ENCODE results near the gene ITGA5.
A peak's percentile ranks its signal among the peaks of the same experiment; 100 is the strongest.

Gene ITGA5

DNA sequence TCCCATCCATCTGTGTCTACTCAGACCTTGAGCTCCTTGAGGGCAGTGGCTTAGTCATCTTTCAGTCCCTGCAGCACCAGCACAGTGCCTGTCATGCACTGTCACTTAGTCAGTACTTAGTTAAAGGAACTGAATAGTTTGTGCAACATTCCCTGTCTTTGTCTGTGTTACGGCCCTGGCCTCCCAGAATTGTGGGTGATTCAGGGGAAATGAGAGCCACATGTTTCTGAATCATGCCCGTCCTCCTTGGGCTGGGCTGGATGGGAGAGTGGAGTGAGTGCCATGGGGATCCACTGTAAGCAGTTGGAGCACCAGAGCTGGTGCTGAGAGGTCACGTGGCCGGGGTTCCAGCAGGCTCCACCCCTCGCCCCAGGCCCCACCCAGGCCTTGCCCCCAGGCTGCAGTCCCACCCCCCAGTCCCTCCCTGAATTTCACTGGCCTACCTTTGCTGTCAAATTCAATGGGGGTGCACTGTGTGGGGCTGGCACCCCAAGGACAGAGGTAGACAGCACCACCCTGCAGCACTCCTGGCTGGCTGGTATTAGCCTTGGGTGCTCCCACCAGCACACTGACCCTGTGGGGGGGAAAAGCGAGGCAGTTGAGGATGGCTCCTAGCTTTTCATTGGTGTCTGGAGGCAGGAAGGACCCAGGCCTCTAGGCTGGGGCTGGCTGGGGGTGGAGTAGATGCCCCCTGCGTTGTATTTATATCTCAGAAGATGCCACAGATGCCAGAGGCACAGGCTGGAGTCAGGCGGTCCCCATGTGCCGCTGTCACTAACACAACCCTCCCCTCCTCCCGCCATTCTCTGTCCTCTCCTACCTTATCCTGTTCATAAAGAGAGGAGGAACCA, 7.5 kb downstream of the ITGA5 start:
- no peak for DNase-seq (ENCODE audit: low read depth)

DNA sequence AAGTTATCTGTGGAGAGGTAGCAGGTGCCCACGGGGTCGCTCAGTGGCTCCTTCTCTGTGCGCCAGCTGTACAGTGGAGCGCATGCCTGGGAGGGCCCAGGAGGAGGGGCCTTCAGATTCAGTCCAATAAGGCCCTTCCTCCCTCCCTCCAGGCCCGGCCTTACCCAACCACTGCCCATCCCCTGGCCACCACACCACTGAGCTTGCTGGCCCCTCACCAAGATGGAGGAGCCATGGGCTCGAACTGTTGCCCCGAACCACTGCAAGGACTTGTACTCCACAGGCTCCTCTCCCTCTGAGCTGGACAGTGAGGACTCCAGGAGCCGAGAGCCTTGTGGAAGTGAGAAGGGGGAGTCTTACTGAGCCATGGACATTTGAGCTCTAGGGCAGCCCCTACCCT, 9.8 kb downstream of the ITGA5 start:
- DNase-seq (ENCODE audit: low read depth) = no peak

DNA sequence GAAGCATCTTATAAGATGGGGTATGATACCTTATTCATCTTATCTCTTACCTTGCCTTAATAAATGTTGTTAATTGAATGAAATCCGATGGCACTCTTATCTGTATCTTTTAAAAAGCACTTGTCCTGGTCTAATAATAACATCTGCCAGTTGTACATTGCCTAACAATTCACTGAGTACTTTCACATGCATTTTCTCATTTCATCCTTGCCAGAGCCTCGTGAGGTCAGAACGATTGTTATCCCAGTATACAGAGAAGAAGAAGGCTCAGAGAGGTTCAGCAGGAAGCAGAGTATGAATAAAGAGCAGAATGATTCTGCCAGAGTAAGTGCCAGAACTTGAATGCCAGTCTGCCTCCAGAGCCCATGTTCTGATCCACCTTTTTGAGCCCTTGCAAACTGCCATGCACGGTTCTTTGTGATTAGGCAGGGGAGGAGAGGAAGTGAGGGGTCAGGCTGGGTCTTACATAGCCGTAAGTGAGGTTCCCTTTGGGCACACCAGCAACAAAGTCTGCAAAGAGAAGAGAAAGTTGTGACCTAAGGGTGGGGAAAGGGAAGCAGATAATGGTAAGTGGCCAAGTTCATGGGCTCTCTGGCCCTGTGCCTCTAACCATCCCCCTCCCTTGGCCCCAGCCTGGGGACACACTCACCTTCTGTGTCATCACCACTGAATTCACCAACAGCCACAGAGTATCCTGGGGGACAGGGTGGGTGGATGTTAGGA, 11.7 kb downstream of the ITGA5 start:
- no peak for DNase-seq (ENCODE audit: low read depth)

DNA sequence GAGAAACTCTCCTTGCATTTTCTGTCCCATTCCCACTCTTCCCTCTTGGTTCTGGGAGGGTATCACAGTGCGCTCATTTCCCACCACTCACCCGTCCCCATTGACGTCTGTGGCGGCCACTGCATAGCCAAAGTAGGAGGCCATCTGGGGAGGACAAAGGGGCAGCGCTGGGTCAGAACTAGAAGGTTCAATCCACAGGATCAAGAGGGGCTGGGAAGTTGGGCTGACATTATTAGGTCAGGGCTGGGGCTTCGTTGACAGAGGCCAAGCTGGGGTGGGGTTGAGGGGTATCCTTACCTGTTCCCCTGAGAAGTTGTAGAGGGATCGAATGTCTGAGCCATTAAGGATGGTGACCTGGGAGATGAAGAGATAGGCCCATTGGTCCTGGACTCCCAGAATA, 13.5 kb downstream of the ITGA5 start:
- no peak for DNase-seq (ENCODE audit: low read depth)

DNA sequence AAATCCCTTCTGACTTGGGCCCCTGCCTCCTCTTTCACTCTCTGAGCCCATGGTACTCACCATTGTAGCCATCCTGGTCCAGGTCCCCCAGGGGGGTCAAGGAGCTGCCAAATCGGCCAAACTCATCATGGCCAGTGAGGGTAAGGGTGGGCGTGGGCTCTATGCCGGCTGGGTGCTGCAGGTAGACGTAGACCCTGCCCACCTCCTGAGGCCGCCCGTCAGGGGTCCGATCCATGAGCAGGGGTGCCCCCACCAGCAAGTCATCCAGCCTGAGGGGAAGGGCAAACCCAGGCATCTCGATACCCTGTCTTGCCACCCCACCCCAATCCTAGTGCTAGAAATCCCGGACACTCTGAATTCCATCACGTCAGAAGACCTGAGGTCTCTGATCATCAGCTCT, 14.0 kb downstream of the ITGA5 start:
- no peak for DNase-seq (ENCODE audit: low read depth)

DNA sequence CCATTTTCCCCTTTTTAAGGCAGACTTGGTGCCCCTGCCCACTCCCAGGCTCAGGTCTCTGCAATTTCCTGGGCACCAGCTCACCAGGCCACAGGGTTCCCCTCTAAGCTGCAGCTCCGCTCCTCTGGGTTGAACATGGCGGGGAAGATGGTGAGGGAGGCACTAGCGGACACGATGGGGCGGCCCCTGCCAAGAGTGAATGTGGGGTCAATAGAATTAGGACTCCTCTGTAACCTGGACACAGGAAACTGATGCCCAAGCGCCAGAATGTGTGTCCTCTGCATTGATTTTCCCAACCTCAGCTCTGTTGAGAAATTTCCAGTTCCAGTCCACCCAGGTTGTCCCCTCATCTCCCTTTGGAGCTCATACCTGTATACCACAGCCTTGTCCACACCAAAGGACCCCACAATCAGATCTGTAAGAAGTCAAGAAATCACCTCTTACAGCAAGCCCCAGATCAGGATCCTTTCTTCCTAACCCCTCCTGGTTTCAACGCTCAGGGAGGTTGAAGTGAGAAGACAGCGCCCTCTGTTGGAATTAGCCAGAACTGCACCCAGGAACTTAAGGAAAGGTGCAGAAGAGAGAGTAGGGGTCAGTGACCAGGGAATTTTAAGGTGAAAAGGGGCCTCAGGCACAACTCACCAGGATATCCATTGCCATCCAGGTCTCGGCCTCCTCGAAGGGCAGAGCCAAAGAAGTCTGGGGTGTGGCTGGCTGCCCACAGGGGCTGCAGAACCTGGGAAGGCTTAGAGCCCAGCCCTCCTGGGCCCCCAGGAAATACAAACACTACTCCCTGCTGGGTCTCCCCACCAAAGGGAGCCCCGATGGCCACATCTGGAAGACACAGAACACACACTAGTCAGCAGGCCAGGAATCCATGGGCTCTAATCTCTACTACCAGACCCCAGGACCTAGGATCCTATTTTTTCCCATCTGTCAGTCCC, 14.7 kb downstream of the ITGA5 start:
- peak; percentile 49 for DNase-seq (ENCODE audit: low read depth)

DNA sequence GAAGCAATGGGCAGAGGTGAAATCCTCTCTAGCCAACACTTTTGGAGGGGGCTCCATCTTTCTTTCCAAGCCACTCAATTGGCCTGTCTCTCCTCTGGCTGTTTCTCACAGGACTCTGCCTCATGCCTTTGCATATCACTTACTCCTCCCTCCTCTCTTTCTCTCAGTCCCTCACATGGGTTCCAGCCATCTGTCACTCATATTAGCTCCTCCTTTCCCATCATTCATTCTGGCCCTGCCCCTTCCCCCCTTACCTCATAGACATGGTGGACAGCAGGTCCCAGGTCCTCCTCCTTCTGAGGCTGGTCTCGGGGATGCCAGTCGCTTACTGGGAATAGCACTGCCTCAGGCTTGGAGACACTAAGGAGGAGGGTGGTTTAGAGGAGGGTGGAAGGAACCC, 17.9 kb downstream of the ITGA5 start:
- DNase-seq (ENCODE audit: low read depth) = no peak

DNA sequence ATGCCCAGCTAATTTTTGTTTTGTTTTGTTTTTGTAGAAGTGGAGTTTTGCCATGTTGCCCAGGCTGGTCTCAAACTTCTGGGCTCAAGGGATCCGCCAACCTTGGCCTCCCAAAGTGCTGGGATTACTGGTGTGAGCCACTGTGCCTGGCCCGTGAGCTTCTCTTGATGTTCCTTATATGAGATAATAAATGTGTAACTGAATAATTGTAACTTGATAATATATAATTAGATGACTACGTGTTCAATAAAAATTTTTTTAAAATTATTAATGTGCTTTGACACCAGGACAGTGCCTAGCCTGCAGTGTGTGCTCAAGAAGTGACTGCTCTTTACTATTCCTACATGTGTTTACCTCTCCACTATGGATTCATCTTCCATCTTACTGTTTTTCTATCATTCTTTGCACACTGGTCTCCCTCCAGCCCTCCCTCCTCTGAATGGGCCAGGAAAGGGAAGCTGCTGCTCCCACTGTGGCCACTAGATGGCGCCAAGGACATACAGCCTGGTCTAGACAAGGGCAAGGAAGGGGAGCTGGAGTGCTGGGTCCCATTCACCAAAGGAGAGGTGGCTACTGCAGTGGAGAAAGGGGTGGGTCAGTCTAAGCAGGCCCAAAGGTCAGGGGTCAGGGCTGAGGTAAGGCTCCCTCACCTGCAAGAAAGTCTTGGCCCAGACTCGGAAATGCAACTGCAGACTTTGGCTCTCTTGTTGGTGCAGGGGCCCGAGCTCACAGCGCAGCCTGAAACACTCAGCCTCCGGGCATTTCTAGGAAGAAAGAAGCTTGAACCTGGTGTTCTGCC, 19.9 kb downstream of the ITGA5 start:
- DNase-seq (ENCODE audit: low read depth) = peak; percentile 90

DNA sequence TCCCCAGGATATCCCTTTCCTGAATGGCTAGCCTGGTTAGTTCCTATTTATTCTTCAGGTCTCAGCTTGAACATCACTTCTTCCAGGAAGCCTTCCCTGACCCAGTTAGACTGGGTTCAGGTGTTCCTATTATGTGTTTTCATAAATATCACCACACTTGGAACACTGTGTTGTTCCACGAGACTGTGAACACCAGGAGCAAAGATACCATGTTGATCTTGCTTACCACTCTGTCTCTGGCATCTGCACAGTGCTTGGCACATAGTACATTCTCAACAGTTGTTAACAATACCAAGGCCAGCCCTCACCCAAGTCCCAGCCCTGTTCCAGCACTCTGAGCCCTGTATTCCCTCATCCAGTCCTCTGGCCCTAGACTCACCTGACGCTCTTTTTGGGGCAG, 20.8 kb downstream of the ITGA5 start:
- DNase-seq (ENCODE audit: low read depth) = no peak

DNA sequence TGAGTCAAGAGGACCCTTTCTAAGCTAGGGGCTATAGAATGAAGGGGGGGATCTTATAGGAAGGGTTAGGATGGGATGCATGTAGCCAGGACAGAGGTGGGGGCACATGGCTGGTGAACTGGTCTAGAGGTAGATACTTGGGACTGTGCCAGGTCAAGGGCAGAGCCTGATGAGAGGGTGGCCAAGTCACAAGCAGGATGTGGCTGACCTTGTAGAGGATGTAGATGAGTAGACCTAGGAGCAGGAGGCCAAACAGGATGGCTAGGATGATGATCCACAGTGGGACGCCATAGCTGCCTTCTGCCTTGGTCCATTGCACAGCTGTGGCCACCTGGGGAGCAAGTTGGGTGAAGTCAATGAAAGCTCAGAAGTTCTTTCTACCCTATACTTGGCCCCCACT, 21.9 kb downstream of the ITGA5 start:
- no peak for DNase-seq (ENCODE audit: low read depth)

DNA sequence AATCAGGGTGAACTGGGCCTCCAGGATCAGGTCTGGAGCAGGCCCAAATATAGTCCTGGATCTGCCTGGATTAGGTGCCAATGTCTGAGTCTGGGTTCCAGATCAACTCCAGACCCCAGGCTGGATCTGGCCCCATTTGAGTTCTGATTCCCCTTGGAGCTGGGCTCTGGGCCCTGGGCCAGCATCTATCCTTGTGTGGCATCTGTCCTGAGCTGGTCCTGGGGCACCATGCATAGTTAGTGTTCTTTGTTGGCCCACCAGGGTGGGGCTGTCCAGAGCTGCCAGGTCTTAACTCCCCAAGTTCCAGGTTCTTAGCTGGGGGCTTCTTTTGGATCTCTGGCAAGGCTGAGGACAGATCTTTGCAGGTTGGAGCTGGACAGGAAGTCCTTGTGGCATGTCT, 23.5 kb downstream of the ITGA5 start:
- no peak for DNase-seq (ENCODE audit: low read depth)

DNA sequence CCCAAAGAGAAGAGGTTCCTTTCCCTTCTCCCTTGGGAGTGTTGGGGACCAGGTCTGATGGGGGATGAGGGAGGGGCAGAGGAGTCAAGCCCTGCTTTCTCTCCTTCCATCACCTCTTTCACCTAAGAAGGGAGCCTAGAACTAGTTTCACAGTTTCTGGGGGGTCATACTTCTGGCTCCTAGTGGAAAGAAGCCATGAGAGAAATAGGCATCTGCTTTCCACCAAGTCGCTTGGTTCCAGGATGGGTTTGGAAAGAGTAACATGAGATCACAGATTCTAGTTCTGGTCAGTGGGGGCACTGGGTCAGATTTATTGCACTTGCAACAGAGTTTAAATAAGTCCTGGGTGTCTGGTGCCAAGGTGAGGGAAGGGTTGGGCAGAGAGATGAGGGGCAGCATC, 24.1 kb downstream of the ITGA5 start:
- no peak for DNase-seq (ENCODE audit: low read depth)

DNA sequence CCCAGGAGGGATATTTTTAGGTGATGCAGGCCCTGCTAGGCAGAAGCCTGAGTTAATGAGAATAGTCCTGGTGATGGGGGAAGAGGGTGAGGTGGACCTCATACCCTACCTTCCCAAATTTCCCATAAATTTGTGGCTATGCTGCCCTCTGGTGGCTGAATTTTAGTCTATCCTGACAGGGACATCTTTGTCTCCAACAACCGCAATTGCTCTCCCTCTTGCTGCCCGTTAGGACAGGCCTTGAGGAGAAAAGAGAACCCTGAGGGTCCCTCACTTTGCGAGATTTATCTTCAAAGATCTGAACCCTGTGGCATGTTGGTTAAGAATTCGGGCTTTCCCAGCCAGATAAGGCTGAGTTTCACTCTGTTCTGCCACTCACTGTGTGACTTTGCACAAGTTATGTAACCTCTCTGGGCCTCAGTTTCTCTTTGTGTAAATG, 24.8 kb downstream of the ITGA5 start:
- DNase-seq (ENCODE audit: low read depth) = no peak

DNA sequence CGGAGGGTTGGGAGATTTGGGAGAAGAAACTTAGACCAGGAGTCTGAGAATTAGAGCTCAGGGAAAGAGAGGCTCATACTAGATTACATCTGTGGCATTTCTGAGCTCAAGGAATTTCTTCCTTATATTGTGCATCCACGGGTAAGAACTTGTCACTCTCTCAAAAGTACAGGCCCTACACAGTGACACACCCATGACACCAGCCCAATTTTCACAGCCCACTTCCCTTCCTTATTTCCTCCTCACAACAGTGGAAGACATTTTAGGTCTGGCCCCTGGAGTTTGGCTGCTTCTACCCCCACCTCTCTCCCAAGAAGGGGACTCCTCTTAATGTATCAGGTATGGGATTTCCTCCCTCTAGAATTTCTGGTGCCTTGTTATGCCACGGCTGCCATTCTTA, 25.3 kb downstream of the ITGA5 start:
- DNase-seq (ENCODE audit: low read depth) = no peak

DNA sequence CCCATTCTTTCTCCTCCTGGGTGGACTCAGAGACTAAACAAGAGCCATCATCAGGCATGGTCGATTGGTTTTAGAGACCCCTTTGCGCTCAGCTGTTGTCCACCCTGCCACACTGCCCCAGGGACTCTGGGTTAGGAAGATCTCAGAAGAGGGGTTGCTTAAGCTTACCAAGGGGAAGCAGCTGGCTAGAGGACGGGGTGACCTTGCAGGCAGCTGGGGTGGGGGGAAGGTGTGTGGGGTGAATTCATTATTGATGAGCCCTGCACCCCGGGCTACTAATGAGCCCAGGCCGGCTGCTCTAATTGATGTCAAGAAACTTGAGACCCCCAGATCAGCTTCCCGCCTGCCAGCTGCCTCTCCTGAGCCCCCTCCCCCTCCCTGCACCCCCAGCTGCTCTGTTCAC, 25.9 kb downstream of the ITGA5 start:
- DNase-seq (ENCODE audit: low read depth) = no peak

DNA sequence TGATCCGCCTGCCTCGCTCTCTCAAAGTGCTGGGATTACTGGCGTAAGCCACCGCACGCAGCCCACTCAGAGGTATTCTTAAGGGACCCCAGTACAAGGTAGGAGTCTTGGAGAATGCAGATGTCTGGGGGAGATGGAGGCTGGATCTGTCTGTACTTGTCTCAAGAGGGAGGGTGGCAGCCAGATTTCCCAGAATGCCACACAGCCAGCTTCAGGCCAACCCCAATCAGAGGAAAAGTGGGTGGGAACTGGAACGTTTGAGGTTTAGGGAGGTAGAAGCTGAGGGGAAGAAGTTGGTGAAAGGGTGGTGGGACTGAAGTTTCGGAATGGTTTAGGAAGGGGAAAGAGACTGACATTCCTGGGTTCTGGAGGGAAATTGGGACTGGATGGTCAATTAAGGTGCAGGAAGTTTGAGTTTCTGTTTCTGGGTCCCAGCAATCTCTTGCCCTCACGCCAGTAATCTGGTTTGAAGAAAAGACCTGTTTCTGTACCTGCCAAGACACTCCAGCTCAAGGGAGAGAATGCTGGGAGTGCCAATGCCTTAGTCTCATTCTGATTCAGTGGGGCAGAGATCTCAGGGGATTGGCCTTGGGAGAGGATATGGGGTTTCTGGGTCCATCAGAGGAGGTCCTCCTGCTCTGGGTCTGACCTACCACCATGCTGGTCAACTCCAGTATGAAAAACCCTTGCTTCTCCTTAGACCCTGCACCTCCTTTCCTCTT, 26.4 kb downstream of the ITGA5 start:
- no peak for DNase-seq (ENCODE audit: low read depth)

DNA sequence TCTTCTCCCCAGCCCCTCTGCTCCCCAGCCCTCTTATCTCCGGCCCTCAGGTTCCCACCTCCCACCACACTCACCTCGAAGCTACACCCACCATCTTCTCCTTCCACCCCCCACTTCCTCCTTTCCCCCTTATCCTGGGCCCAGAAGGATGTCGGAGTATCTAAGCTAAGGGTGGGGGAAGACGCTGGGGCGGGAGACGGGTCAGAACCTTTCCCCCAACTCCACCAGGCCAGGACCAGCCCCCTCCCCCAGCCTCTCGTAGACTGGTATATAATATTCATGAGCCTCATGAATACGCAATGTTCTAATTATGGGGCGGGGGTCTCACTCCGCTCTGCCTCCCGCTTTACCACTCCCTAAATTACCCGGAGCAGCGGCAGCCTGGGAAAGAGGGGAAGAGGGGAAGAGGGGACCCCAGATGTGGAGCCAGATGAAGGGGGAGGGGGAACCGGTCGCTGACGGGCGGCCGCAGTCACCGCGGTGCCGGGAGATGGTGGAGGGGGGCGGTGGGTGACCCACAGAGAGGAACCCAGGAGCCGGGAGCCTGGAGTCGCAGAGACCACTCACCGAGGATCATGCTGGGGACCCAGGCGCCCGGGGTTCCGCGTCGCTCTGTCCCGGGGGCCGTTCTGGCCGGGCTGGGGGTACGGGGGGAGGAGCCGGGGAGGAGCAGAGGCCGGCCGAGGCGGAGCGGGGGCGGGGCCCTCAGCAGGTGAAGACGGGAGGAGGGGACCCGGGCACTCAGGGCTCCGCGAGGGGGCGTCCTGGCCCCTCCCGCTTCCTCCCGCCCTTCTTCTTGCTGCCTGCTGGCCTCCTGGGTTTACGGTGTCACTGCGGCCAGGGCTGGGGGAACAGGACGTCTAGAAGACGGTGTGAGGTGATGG, 28.2 kb downstream of the ITGA5 start:
- DNase-seq (ENCODE audit: low read depth) = peak; percentile 25

DNA sequence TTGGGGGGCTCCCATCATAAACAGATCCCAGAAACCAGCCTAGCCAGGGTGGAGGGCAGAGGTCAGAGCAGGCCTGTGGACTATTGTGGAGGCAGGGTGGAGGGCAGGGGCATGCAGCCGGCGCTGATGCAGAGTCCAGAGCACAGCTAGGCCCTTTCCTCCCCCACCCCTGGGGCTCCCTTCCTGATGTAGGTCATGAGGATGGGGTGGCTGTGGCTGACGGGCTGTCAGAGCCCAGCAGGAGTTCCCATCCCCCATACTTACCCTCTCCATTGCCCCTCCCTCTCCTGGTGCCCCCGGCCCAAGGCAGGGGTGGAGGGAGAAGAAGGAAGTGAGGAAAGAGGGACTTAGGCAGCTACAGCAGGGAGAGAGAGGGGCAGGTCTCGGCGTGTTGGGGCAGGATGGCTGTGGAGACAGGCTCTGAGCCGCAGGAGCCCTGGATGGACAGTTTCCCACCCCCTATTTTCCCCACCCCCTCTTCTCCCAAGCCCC, 28.8 kb downstream of the ITGA5 start:
- DNase-seq (ENCODE audit: low read depth) = no peak

DNA sequence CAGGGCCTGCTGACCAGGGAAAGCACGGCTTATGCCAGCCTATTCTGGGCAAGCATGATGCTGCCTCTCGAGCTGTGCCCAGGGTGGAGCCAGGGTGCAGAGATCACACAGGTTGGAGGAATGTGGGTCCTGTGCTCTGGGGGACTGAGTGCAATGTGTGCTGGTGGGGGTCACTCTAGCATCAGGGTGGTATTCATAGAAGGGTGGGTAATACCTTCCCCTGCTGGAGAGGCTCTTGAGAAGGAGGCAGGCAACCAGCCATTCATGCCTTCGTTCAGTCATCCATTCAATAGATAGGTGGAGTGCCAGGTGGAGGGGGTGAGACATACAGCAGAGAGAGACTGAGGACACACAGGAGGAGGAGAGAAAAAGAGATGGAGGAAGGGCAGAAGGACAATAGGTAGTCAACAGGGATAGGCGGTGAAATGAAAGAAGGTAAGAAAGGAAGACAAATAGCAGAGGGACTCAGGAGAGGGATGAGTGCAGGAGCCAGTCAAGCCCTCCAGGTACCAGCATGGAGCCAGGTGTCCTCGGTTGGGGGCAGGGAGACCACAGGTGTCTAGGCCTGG, 29.4 kb downstream of the ITGA5 start:
- no peak for DNase-seq (ENCODE audit: low read depth)
